Measurements from ENCODE around the gene TP63. TPM values are rescaled to one million over a fixed set of nuclear protein-coding genes. Genes with fewer than 3 reads are reported as not detected.

TP63 gene
- total RNA-seq, 1 experiment from 2014 or later, result 3.6 TPM

GRCh38 chr3:189740156-189740555 lies 109.0 kb downstream of the TP63 start:
- Histone ChIP-seq H3K4me1 (replicated peaks; ENCODE audit: insufficient read depth) (no peaks in the 10 kb centered on the region), H3K9me2 (ENCODE audit: insufficient read depth) (no peaks in the 10 kb centered on the region), H3K36me3 (ENCODE audit: low read depth) (no peaks in the 10 kb centered on the region), H3F3A (ENCODE audit: insufficient read depth, low read depth) (no peaks in the 10 kb centered on the region), H3K9me3 (ENCODE audit: insufficient read depth, low read depth) (peaks cover 35% of the 10 kb centered on the region), H2AFZ (no peak overlapping the region), H3K27ac (no peak overlapping the region), H3K4me2 (no peak overlapping the region), H3K4me3 (no peak overlapping the region), H3K79me2 (ENCODE audit: low read depth) (no peaks in the 10 kb centered on the region), H4K20me1 (ENCODE audit: insufficient read depth) (no peaks in the 10 kb centered on the region), H3K27me3 (ENCODE audit: insufficient read depth, low read depth) (no peaks in the 10 kb centered on the region)
- POLR2A ChIA-PET (ENCODE audit: unreplicated experiment), result no interaction called here
- BruUV-seq (replicated peaks), result no TSS peak
- CTCF ChIA-PET, result interaction anchor here (0.6 kb wide), 1 partner anchor 831 kb away, joined by 4 read pairs; no protein-coding TSS in a partner anchor
- no peak for DNase-seq
- intact Hi-C loops (cut with micrococcal nuclease; ENCODE audit: unreplicated experiment), result no loop called here
- no peak for TF ChIP-seq EZH2 (IDR thresholded peaks at IDR 0.05; ENCODE audit: low read depth)
- TF ChIP-seq CTCF (conservative IDR thresholded peaks at IDR 0.05), result no peak

GRCh38 chr3:189744235-189744634 lies 113.0 kb downstream of the TP63 start:
- Histone ChIP-seq H3K4me2 (no peak overlapping the region), H3K4me3 (no peak overlapping the region), H3K4me1 (replicated peaks; ENCODE audit: insufficient read depth) (no peaks in the 10 kb centered on the region), H2AFZ (no peak overlapping the region), H4K20me1 (ENCODE audit: insufficient read depth) (no peaks in the 10 kb centered on the region), H3K9me3 (ENCODE audit: insufficient read depth, low read depth) (peaks cover 54% of the 10 kb centered on the region), H3K9me2 (ENCODE audit: insufficient read depth) (no peaks in the 10 kb centered on the region), H3K79me2 (ENCODE audit: low read depth) (no peaks in the 10 kb centered on the region), H3K27ac (no peak overlapping the region), H3K27me3 (ENCODE audit: insufficient read depth, low read depth) (no peaks in the 10 kb centered on the region), H3K36me3 (ENCODE audit: low read depth) (0 out of 2 replicates have a peak, but pooled peaks cover 5% of the 10 kb centered on the region), H3F3A (ENCODE audit: insufficient read depth, low read depth) (no peaks in the 10 kb centered on the region; the same call in 1 of the 2 replicates)
- BruUV-seq (replicated peaks), result no TSS peak
- CTCF ChIA-PET, result no interaction called here
- intact Hi-C loops (cut with micrococcal nuclease; ENCODE audit: unreplicated experiment), result no loop called here
- POLR2A ChIA-PET (ENCODE audit: unreplicated experiment), result no interaction called here
- no peak for DNase-seq
- TF ChIP-seq CTCF (conservative IDR thresholded peaks at IDR 0.05) (no peak), EZH2 (IDR thresholded peaks at IDR 0.05; ENCODE audit: low read depth) (no peak)

- POLR2A ChIA-PET (ENCODE audit: unreplicated experiment), result no interaction called here
- CTCF ChIA-PET, result interaction anchor here (0.6 kb wide), 1 partner anchor 949 kb away, joined by 6 read pairs; no protein-coding TSS in a partner anchor
- H3K4me1 ChIP-seq (replicated peaks; ENCODE audit: insufficient read depth), result no peaks in the 10 kb centered on the region
- no peaks in the 10 kb centered on the region for H3K79me2 ChIP-seq (ENCODE audit: low read depth)
- H4K20me1 ChIP-seq (ENCODE audit: insufficient read depth), result no peaks in the 10 kb centered on the region
- H3K9me2 ChIP-seq (ENCODE audit: insufficient read depth), result no peaks in the 10 kb centered on the region
- H3F3A ChIP-seq (ENCODE audit: insufficient read depth, low read depth), result no peaks in the 10 kb centered on the region; the same call in 1 of the 2 replicates
- no TSS peak for BruUV-seq (replicated peaks)
- H3K4me2 ChIP-seq, result no peak overlapping the region
- intact Hi-C loops (cut with micrococcal nuclease; ENCODE audit: unreplicated experiment), result no loop called here
- H3K27me3 ChIP-seq (ENCODE audit: insufficient read depth, low read depth), result no peaks in the 10 kb centered on the region
- TF ChIP-seq EZH2 (IDR thresholded peaks at IDR 0.05; ENCODE audit: low read depth) (no peak), CTCF (conservative IDR thresholded peaks at IDR 0.05) (no peak)
- DNase-seq, result no peak
- no peak overlapping the region for H2AFZ ChIP-seq
- no peak overlapping the region for H3K27ac ChIP-seq
- H3K36me3 ChIP-seq (ENCODE audit: low read depth), result 0 out of 2 replicates have a peak, but pooled peaks cover 5% of the 10 kb centered on the region
- H3K4me3 ChIP-seq, result no peak overlapping the region
- peaks cover 59% of the 10 kb centered on the region for H3K9me3 ChIP-seq (ENCODE audit: insufficient read depth, low read depth)
Observed at GRCh38 chr3:189745622-189746021, 114.4 kb downstream of the TP63 start.

Measured in PC-9 (cell line).